Activated CD8-positive, alpha-beta T cell treated with anti-CD3 and anti-CD28 coated beads for 36 hours (primary cell): ENCODE results near the gene LYZ. TPM values are rescaled to one million over a fixed set of nuclear protein-coding genes. Genes with fewer than 3 reads are reported as not detected.

Experiments used
- ATAC-seq: fragments of 200-7000 bp; cut with Tn5 transposase; one replicate; pipeline ENCODE4 v1.10.0; 2021; ENCODE audit warnings: mild to moderate bottlenecking, moderate library complexity
- CTCF ChIA-PET: fragments of 350-600 bp; sonication (Branson Sonifier 250); formaldehyde crosslinking; loops from one replicate; lab custom pipeline; 2021; ENCODE audit warnings: antibody characterized with exemption; lab: Charles Lee
- POLR2A ChIA-PET: fragments of 350-600 bp; sonication (Branson Sonifier 250); formaldehyde crosslinking; loops from one replicate; lab custom pipeline; 2021; ENCODE audit warnings: antibody characterized with exemption; lab: Charles Lee
- DNase-seq: peaks from one replicate; pipeline ENCODE4 v3.0.0-alpha.2; 2020
- H3K27ac Mint-ChIP-seq: one replicate; pipeline ENCODE4 v1.8.0; 2021; ENCODE audit warnings: mild to moderate bottlenecking, mixed read lengths
- H3K27me3 Mint-ChIP-seq: one replicate; pipeline ENCODE4 v1.8.0; 2021; ENCODE audit warnings: mixed read lengths
- H3K36me3 Mint-ChIP-seq: one replicate; pipeline ENCODE4 v1.8.0; 2021; ENCODE audit warnings: low read depth, mixed read lengths
- H3K4me1 Mint-ChIP-seq: one replicate; pipeline ENCODE4 v1.8.0; 2021; ENCODE audit warnings: low read depth, mixed read lengths
- H3K4me3 Mint-ChIP-seq: one replicate; pipeline ENCODE4 v1.8.0; 2021; ENCODE audit warnings: mild to moderate bottlenecking, moderate library complexity, mixed read lengths
- H3K9me3 Mint-ChIP-seq: one replicate; pipeline ENCODE4 v1.8.0; 2021; ENCODE audit warnings: mixed read lengths
- intact Hi-C: fragments of 100-400 bp; cut with micrococcal nuclease; formaldehyde crosslinking; loops from one replicate; pipeline ENCODE4 v1.10.0; 2022
- total RNA-seq, 2 experiments: library from RNA; stranded (reverse); gene quantifications; one replicate each; pipeline ENCODE4 v1.2.3, GENCODE V29; 2021
- TF ChIP-seq, protein P1 (sequence below): fragments of 200-600 bp; IDR thresholded peaks from one replicate; pipeline ENCODE4 v1.8.0; 2022; ENCODE audit warnings: antibody characterized with exemption, mild to moderate bottlenecking

The LYZ gene
- total RNA-seq, 2 experiments from 2014 or later: not detected

DNA sequence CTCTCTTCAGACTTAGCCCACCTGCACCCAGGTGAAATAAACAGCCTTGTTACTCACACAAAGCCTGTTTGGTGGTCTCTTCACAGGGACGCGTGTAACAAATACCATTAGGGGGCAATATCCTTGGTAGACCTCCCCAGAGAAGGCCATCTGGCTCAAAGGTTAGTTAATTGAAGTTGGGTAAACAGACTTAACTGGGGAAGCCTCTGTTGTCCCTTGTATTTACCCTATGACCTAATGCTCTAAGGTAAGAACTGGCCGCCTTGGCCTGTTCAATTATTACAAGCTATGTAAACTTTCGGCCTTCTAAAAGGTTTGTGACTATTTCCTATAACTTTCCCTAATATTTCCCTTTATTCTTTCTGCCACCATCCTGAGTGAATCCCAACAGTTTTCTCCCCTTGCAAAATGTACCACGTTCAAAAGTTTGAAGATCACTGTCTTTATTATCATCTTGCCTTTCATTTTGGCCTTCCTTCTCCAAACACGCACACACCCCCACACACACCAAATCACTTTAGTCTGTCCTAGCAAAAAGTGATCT is 15.3 kb upstream of the LYZ start:
- H3K27ac Mint-ChIP-seq: no peak overlapping the region
- DNase-seq: no peak
- no peaks in the 10 kb centered on the region for H3K36me3 Mint-ChIP-seq
- POLR2A ChIA-PET: no interaction called here
- CTCF ChIA-PET: interaction anchor here (1.2 to 7.0 kb wide), 4 partner anchors 9 to 308 kb away, joined by 3 to 39 read pairs (median 4); no protein-coding TSS in a partner anchor
- no peaks in the 10 kb centered on the region for H3K9me3 Mint-ChIP-seq
- H3K4me3 Mint-ChIP-seq: no peak overlapping the region
- peaks cover 44% of the 10 kb centered on the region for H3K4me1 Mint-ChIP-seq
- TF ChIP-seq, protein P1, sequence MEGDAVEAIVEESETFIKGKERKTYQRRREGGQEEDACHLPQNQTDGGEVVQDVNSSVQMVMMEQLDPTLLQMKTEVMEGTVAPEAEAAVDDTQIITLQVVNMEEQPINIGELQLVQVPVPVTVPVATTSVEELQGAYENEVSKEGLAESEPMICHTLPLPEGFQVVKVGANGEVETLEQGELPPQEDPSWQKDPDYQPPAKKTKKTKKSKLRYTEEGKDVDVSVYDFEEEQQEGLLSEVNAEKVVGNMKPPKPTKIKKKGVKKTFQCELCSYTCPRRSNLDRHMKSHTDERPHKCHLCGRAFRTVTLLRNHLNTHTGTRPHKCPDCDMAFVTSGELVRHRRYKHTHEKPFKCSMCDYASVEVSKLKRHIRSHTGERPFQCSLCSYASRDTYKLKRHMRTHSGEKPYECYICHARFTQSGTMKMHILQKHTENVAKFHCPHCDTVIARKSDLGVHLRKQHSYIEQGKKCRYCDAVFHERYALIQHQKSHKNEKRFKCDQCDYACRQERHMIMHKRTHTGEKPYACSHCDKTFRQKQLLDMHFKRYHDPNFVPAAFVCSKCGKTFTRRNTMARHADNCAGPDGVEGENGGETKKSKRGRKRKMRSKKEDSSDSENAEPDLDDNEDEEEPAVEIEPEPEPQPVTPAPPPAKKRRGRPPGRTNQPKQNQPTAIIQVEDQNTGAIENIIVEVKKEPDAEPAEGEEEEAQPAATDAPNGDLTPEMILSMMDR: no peak
- ATAC-seq: no peak
- H3K27me3 Mint-ChIP-seq: no peaks in the 10 kb centered on the region
- intact Hi-C loops: no loop called here

DNA sequence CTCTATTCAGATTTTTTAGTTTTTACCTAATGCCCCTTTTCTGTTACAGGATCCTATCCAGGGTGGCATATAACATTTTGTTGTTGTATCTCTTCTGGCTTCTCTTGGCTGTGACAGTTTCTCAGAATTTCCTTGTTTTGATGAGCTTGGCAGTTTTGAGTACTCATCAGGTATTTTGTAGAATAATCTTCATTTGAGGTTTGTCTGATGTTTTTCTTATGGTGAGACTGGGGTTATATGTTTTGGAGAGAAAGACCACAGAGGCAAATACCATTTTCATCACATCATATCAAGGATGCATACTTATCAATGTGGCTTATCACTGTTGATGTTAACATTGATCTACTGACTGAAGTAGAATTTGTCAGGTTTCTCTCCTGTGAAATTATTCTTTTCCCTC is 14.0 kb upstream of the LYZ start:
- TF ChIP-seq, protein P1: no peak
- ChIA-PET POLR2A (interaction anchor here (0.6 kb wide), 1 partner anchor 21 kb away, joined by 3 read pairs; no protein-coding TSS in a partner anchor), CTCF (interaction anchor here (0.6 to 7.0 kb wide), 4 partner anchors 23 to 306 kb away, joined by 3 to 39 read pairs (median 4); no protein-coding TSS in a partner anchor)
- peaks cover 36% of the 10 kb centered on the region for H3K4me1 Mint-ChIP-seq
- no peaks in the 10 kb centered on the region for H3K36me3 Mint-ChIP-seq
- ATAC-seq (no peak), DNase-seq (no peak)
- no peaks in the 10 kb centered on the region for H3K27me3 Mint-ChIP-seq
- intact Hi-C loops: no loop called here
- H3K9me3 Mint-ChIP-seq: no peaks in the 10 kb centered on the region
- H3K4me3 Mint-ChIP-seq: no peak overlapping the region
- peak overlapping the region; percentile 16 for H3K27ac Mint-ChIP-seq

DNA sequence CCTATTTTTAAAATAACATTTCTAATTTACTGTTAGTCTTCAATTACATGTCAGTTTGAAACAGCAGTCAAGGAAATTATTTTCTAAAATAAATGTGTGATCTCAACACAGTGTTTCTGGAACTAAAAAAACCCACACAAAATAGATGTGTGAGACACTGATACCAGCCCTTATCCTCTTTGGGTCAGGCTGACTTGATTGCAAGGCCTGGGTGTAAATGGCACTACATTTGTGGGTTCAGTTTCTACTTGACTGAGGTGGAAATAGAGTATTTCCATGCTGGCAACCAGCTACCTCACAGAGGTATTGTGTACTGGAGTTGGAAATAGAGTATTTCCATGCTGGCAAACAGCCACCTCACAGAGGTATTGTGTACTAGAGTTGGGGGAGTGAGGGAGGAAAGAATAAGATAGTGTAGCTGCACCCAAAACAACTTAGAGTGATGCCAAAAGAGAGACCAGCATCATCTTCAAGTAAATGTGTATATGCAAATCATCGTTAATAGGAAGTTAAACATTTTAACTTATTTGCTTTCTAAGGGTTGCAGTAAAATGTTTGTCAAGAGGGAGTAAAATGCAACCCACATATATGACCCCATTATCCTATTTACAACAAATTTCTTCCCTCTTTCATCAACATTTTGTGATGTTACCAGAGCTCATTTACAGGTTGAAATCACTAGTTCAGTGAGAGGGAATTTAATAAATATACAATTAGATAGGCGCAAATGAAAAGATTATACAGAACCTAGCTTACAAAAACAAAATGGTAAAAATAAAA is 10.7 kb upstream of the LYZ start:
- TF ChIP-seq, protein P1: no peak
- DNase-seq (no peak), ATAC-seq (no peak)
- POLR2A ChIA-PET: interaction anchor here (0.8 kb wide), 1 partner anchor 23 kb away, joined by 4 read pairs; no protein-coding TSS in a partner anchor
- Mint-ChIP-seq H3K36me3 (no peaks in the 10 kb centered on the region), H3K9me3 (no peaks in the 10 kb centered on the region), H3K4me1 (peaks cover 21% of the 10 kb centered on the region), H3K4me3 (no peak overlapping the region), H3K27ac (no peak overlapping the region), H3K27me3 (peaks cover 5% of the 10 kb centered on the region)
- CTCF ChIA-PET: interaction anchor here (1.1 to 1.2 kb wide), 2 partner anchors 21 to 46 kb away, joined by 3 to 5 read pairs; no protein-coding TSS in a partner anchor
- intact Hi-C loops: no loop called here

DNA sequence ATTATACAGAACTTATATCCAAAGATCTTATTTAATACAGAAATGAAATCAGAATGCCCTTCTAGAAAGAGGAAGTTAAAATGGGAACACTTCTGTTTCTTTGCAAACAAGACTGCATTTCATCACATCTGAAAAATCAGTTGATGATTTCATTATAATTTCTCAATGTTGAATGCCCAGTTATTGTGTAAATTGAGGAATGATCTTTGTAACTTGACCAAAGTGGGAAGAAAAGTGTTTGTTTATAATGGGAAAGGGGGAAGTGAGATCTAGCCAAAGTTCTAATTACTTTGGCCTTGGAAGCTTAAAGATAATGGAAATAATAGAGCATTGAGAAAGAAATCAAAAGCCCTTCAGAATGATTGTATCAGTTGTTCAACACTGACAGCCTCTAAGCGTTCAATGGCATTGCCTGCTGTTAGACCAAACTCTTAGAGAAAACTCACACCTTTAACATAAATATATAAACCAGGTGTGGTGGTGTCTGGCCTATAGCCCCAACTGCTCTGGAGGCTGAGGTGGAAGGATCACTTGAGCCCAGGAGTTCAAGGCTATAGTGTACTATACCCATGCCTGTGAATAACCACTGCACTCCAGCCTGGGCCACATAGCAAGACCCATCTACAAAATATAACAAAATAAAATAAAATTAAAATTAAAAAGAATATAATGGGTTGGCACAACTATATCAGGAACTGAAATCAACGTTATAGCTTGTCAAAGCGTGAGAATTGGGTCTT is 9.9 kb upstream of the LYZ start:
- Mint-ChIP-seq H3K36me3 (no peaks in the 10 kb centered on the region), H3K4me1 (peaks cover 15% of the 10 kb centered on the region), H3K4me3 (no peak overlapping the region), H3K9me3 (no peaks in the 10 kb centered on the region), H3K27me3 (peaks cover 8% of the 10 kb centered on the region), H3K27ac (no peak overlapping the region)
- no peak for DNase-seq
- intact Hi-C loops: no loop called here
- TF ChIP-seq, protein P1: no peak
- no peak for ATAC-seq
- ChIA-PET POLR2A (interaction anchor here (0.8 kb wide), 1 partner anchor 22 kb away, joined by 4 read pairs; no protein-coding TSS in a partner anchor), CTCF (interaction anchor here (0.9 to 1.2 kb wide), 3 partner anchors 20 to 47 kb away, joined by 3 to 5 read pairs (median 4); no protein-coding TSS in a partner anchor)
